GM20000 (cell line): Measurements from ENCODE around the gene PCNX2.
"Not testable (repeated sequence)": the region's sequence is repeated elsewhere in the genome, so short reads cannot be mapped to it uniquely, and the experiment has no call there.

Source experiments
- DNase-seq: peaks from one replicate; pipeline ENCODE4 v3.0.0; 2012; ENCODE audit warnings: low spot score
- TF ChIP-seq, protein P1 (sequence below): IDR thresholded peaks from 2 replicates; pipeline ENCODE4 v1.5.1; 2012; ENCODE audit warnings: mild to moderate bottlenecking, control low read depth; ENCODE audit errors: extremely low read depth, missing control alignments

The PCNX2 gene

DNA sequence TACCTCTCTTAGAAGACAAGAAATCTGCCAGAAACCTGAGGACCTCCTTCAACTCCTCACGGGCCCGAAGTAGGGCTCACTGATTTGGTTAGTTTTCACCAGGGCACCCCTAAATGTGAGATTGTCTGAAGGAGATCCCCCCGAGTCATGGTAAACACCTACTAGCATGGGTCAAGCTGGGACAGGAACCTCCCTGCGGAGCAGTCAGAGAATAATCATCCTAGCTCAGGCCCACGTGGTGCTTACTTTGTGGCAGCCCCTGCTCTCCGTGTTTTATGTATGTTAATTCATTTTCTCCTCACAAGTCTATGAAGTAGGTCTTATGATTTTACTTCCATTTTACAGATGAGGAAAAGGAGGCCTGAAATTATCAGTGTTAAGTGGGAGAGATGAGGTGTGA, 206.9 kb downstream of the PCNX2 start:
- DNase-seq: no peak
- TF ChIP-seq, protein P1, sequence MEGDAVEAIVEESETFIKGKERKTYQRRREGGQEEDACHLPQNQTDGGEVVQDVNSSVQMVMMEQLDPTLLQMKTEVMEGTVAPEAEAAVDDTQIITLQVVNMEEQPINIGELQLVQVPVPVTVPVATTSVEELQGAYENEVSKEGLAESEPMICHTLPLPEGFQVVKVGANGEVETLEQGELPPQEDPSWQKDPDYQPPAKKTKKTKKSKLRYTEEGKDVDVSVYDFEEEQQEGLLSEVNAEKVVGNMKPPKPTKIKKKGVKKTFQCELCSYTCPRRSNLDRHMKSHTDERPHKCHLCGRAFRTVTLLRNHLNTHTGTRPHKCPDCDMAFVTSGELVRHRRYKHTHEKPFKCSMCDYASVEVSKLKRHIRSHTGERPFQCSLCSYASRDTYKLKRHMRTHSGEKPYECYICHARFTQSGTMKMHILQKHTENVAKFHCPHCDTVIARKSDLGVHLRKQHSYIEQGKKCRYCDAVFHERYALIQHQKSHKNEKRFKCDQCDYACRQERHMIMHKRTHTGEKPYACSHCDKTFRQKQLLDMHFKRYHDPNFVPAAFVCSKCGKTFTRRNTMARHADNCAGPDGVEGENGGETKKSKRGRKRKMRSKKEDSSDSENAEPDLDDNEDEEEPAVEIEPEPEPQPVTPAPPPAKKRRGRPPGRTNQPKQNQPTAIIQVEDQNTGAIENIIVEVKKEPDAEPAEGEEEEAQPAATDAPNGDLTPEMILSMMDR: no peak

- DNase-seq: no peak
- TF ChIP-seq, protein P1: no peak
Measured at GRCh38 chr1:233086961-233087881, 208.3 kb downstream of the PCNX2 start.

GRCh38 chr1:233085566-233085965, 210.0 kb downstream of the PCNX2 start:
- no peak for DNase-seq
- TF ChIP-seq, protein P1: no peak

DNA sequence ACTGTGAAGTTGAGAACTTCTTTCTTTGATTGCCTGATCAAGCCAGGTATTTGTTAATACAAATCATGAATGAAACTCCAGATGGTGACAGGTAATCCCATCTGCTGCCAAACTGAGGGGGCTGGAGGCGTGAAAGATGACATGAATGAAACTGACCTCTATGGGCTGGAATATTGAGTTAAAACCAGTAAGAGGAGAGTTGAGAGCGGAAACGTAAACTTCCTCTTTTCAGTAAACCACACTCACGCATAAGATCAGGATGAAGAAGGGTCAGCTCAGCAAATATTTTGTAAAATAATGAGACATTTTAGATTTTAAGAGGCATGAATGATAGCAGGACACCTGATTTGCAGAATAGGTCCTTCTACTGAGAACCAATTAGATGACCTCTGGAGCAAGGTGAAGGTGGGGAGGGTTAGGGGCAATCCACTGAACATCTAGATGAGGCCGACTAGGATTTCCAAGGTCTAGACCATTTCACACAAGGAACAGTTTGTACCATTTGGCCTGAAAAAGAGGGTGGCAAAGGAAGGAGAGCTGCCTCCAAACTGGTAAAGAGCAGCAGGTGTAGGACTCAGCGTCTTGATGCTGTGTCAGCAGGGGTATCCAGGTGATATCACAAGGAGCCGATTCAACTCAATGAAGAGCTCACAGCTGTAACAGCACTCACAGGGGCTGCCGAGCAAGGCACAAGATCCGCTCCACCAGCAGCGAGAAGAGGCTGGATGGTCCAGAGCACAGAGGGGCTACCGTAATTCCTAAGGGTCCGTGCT, 212.6 kb downstream of the PCNX2 start:
- DNase-seq: peak; percentile 6
- TF ChIP-seq, protein P1: no peak

- no peak for DNase-seq
- TF ChIP-seq, protein P1: no peak
Measured at GRCh38 chr1:233081735-233082134, 213.8 kb downstream of the PCNX2 start.

- DNase-seq: not testable (repeated sequence)
Measured at GRCh38 chr1:233080827-233081226, 214.7 kb downstream of the PCNX2 start.

GRCh38 chr1:233080286-233080685, 215.2 kb downstream of the PCNX2 start:
- TF ChIP-seq, protein P1: no peak
- no peak for DNase-seq
